Measurements from ENCODE around the gene SRGAP1.

DNA sequence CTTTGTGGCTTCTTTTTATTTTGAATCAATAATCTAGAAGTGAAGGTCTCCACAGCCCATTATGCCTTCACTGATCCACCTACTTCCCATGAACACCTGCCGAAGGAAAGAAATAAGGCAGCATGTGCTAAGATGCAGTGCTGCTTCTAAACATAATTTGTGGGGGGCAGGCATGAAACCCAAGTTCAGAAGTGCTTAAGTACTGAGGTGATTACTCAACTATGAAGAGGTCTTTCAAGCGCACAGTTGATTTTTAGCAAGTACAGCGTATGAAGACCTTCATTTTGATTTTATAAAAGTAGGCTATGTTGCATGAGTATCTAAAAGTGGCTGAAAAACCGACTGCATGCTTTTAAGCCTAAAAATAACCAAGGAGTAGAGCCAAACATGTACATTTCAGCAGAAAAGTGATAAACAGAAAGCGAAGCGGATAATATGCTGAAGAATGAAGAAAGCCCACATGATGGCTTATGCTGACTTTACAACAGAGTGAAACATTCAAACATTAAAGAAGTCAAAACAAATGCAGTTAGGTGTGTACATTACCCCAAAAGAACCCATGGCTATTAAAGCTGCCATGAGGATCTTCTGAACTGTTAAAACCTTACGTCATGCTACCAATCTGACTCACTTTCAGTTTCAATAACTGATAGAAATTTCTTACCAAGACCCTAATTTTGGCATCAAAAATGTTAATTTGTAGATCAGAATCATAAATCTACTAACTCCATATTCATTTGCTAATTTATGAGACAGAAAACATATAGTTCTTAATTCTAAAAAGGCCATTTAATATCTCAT, 348.3 kb downstream of the SRGAP1 start:
- TF ChIP-seq, protein P1, sequence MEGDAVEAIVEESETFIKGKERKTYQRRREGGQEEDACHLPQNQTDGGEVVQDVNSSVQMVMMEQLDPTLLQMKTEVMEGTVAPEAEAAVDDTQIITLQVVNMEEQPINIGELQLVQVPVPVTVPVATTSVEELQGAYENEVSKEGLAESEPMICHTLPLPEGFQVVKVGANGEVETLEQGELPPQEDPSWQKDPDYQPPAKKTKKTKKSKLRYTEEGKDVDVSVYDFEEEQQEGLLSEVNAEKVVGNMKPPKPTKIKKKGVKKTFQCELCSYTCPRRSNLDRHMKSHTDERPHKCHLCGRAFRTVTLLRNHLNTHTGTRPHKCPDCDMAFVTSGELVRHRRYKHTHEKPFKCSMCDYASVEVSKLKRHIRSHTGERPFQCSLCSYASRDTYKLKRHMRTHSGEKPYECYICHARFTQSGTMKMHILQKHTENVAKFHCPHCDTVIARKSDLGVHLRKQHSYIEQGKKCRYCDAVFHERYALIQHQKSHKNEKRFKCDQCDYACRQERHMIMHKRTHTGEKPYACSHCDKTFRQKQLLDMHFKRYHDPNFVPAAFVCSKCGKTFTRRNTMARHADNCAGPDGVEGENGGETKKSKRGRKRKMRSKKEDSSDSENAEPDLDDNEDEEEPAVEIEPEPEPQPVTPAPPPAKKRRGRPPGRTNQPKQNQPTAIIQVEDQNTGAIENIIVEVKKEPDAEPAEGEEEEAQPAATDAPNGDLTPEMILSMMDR (IDR thresholded peaks at IDR 0.05) = no peak
- TF ChIP-seq POLR2A (IDR thresholded peaks at IDR 0.05) (no peak), POLR2AphosphoS5 (IDR thresholded peaks at IDR 0.05) (no peak)

Data from stomach (tissue), 4 donors.